Mesenchymal stem cell (in vitro differentiated cells and primary cell): ENCODE data around the gene STAB1.

ENCODE experiments used
- DNase-seq: peaks from one replicate; pipeline ENCODE4 v3.0.0-alpha.2; 2013
- H2AFZ ChIP-seq: one replicate; pipeline ENCODE4 v1.6.1; 2013; ENCODE audit warnings: low read depth, mild to moderate bottlenecking, control low read depth, inconsistent platforms, low read length, moderate library complexity
- H2AK5ac ChIP-seq: 2 replicates; pipeline ENCODE4 v1.6.1; 2013; ENCODE audit warnings: low read length, moderate library complexity, mild to moderate bottlenecking, inconsistent platforms; ENCODE audit not compliant: severe bottlenecking
- H2BK120ac ChIP-seq: one replicate; pipeline ENCODE4 v1.6.1; 2013; ENCODE audit warnings: low read depth, mild to moderate bottlenecking, inconsistent platforms, low read length, moderate library complexity
- H2BK12ac ChIP-seq, 2 experiments: one replicate each; pipeline ENCODE4 v1.6.1; 2013; ENCODE audit warnings: inconsistent platforms in 2 of 2, low read length in 2 of 2, mild to moderate bottlenecking in 2 of 2, moderate library complexity in 2 of 2, control low read depth in 1 of 2
- H2BK15ac ChIP-seq: one replicate; pipeline ENCODE4 v1.6.1; 2013; ENCODE audit warnings: mild to moderate bottlenecking, low read depth, inconsistent platforms; ENCODE audit not compliant: poor library complexity, severe bottlenecking
- H2BK5ac ChIP-seq: 2 replicates; pipeline ENCODE4 v1.6.1; 2013; ENCODE audit warnings: low read depth, mild to moderate bottlenecking, low read length, control low read depth, inconsistent platforms; ENCODE audit not compliant: poor library complexity, severe bottlenecking
- H3K14ac ChIP-seq, 2 experiments: one replicate each; pipeline ENCODE4 v1.6.1; 2013; ENCODE audit warnings: inconsistent platforms in 2 of 2, low read length in 2 of 2, control low read depth in 1 of 2, mild to moderate bottlenecking in 1 of 2, moderate library complexity in 1 of 2
- H3K18ac ChIP-seq, 2 experiments: one replicate each; pipeline ENCODE4 v1.6.1; 2013; ENCODE audit warnings: inconsistent platforms in 2 of 2, low read length in 2 of 2, control low read depth in 1 of 2, low read depth in 1 of 2, mild to moderate bottlenecking in 1 of 2
- H3K23ac ChIP-seq, 2 experiments: one replicate each; pipeline ENCODE4 v1.6.1; 2013; ENCODE audit warnings: inconsistent platforms in 2 of 2, low read length in 2 of 2, mild to moderate bottlenecking in 2 of 2, moderate library complexity in 2 of 2, control low read depth in 1 of 2
- H3K27ac ChIP-seq: 2 replicates; pipeline ENCODE4 v1.5.1; 2013; ENCODE audit warnings: mild to moderate bottlenecking, moderate library complexity, low read length, control low read depth, inconsistent platforms; ENCODE audit not compliant: poor library complexity, severe bottlenecking
- H3K27me3 ChIP-seq, 2 experiments: 2 replicates each; pipeline versions ENCODE4 v1.6.1 to v1.7.0; 2013; ENCODE audit warnings: low read length in 2 of 2, mild to moderate bottlenecking in 2 of 2, moderate library complexity in 2 of 2, control low read depth in 1 of 2, inconsistent platforms in 1 of 2; ENCODE audit not compliant: control insufficient read depth in 1 of 2, insufficient read depth in 1 of 2
- H3K36me3 ChIP-seq, 2 experiments: 2 replicates each; pipeline versions ENCODE4 v1.6.1 to v1.7.0; 2013; ENCODE audit warnings: low read length in 2 of 2, control low read depth in 1 of 2, inconsistent platforms in 1 of 2, low read depth in 1 of 2, mild to moderate bottlenecking in 1 of 2; ENCODE audit not compliant: insufficient read depth in 2 of 2, control insufficient read depth in 1 of 2
- H3K4ac ChIP-seq, 2 experiments: one replicate each; pipeline ENCODE4 v1.6.1; 2013; ENCODE audit warnings: inconsistent platforms in 2 of 2, low read length in 2 of 2, mild to moderate bottlenecking in 2 of 2, moderate library complexity in 2 of 2, control low read depth in 1 of 2, low read depth in 1 of 2
- H3K4me1 ChIP-seq: 2 replicates; pipeline ENCODE4 v1.6.1; 2013; ENCODE audit warnings: low read depth, low read length, control low read depth; ENCODE audit not compliant: control insufficient read depth, insufficient read depth
- H3K4me2 ChIP-seq: 2 replicates; pipeline ENCODE4 v1.6.1; 2013; ENCODE audit warnings: low read length, mild to moderate bottlenecking, inconsistent platforms; ENCODE audit not compliant: poor library complexity, severe bottlenecking
- H3K4me3 ChIP-seq, 2 experiments: 2 replicates each; pipeline versions ENCODE4 v1.5.1 to v1.7.0; 2013; ENCODE audit warnings: low read length in 2 of 2, mild to moderate bottlenecking in 2 of 2, control low read depth in 1 of 2, low read depth in 1 of 2; ENCODE audit not compliant: insufficient read depth in 1 of 2
- H3K79me1 ChIP-seq: replicated peaks from 2 replicates; pipeline ENCODE4 v1.6.1; 2013; ENCODE audit warnings: mild to moderate bottlenecking, control low read depth, low read length, inconsistent platforms; ENCODE audit not compliant: poor library complexity, severe bottlenecking
- H3K9ac ChIP-seq: 2 replicates; pipeline ENCODE4 v1.7.0; 2013; ENCODE audit warnings: mild to moderate bottlenecking, low read length, moderate library complexity
- H3K9me3 ChIP-seq: 2 replicates; pipeline ENCODE4 v1.7.0; 2013; ENCODE audit warnings: mild to moderate bottlenecking, low read length; ENCODE audit not compliant: control insufficient read depth
- H4K8ac ChIP-seq: one replicate; pipeline ENCODE4 v1.6.1; 2013; ENCODE audit warnings: inconsistent platforms, mild to moderate bottlenecking, low read length, moderate library complexity
- H4K91ac ChIP-seq: one replicate; pipeline ENCODE4 v1.6.1; 2013; ENCODE audit warnings: mild to moderate bottlenecking, low read length, inconsistent platforms
- WGBS: methylation state at CpG from one replicate; pipeline ENCODE4 v1.1.7; 2013; ENCODE audit warnings: mixed read lengths; 5-methylcytosine and 5-hydroxymethylcytosine counted together

STAB1 gene

GRCh38 chr3:52517796-52518722, 22.9 kb downstream of the STAB1 start:
- no peaks in the 10 kb centered on the region for H3K9me3 ChIP-seq
- H3K27ac ChIP-seq: no peak overlapping the region

GRCh38 chr3:52518723-52519444, 23.7 kb downstream of the STAB1 start:
- Histone ChIP-seq H2BK120ac (no peak overlapping the region), H3K79me1 (no peaks in the 10 kb centered on the region), H3K4me1 (peaks cover 9% of the 10 kb centered on the region), H3K9ac (no peak overlapping the region), H3K4ac (no peak overlapping the region), H3K4me2 (peak overlapping the region; percentile 13), H3K9me3 (no peaks in the 10 kb centered on the region), H2BK15ac (peak overlapping the region; percentile 7), H3K18ac (peak overlapping the region in 1 of 2 experiments; percentile 26), H2AFZ (peak overlapping the region; percentile 67), H3K23ac (peak overlapping the region in 1 of 2 experiments; percentile 71), H3K27ac (no peak overlapping the region), H2BK12ac (no peak overlapping the region), H2BK5ac (no peak overlapping the region), H2AK5ac (no peak overlapping the region), H3K4me3 (peak overlapping the region in 1 of 2 experiments; percentile 24), H3K14ac (peak overlapping the region in 1 of 2 experiments; percentile 62), H4K8ac (no peak overlapping the region), H3K27me3 (peaks cover 3 to 37% of the 10 kb centered on the region in 2 experiments), H4K91ac (no peak overlapping the region), H3K36me3 (peaks cover 5 to 28% of the 10 kb centered on the region in 2 experiments)
- WGBS: 22% methylated on average over 43 of the region's 50 CpGs
- peak; percentile 18 for DNase-seq

More at GRCh38 chr3:52517796-52518722, 22.9 kb downstream of the STAB1 start:
- Histone ChIP-seq H2BK15ac (no peak overlapping the region), H3K4ac (no peak overlapping the region), H3K27me3 (peaks cover 8 to 45% of the 10 kb centered on the region in 2 experiments), H2AFZ (peak overlapping the region; percentile 60), H3K4me1 (peaks cover 9% of the 10 kb centered on the region), H4K91ac (no peak overlapping the region), H3K4me2 (peak overlapping the region; percentile 13), H3K18ac (peak overlapping the region in 1 of 2 experiments; percentile 26), H3K36me3 (peaks cover 0 to 20% of the 10 kb centered on the region in 2 experiments), H3K4me3 (no peak overlapping the region), H3K9ac (no peak overlapping the region), H2BK120ac (no peak overlapping the region), H2BK5ac (no peak overlapping the region), H3K14ac (peak overlapping the region in 1 of 2 experiments; percentile 62), H3K79me1 (no peaks in the 10 kb centered on the region), H3K23ac (peak overlapping the region in 1 of 2 experiments; percentile 71), H2BK12ac (no peak overlapping the region), H4K8ac (no peak overlapping the region), H2AK5ac (no peak overlapping the region)
- DNase-seq: no peak
- 68% methylated on average over 25 of the region's 25 CpGs for WGBS

- Histone ChIP-seq H3K27ac (no peak overlapping the region), H3K18ac (no peak overlapping the region), H3K4me1 (peaks cover 9% of the 10 kb centered on the region), H4K8ac (no peak overlapping the region), H3K36me3 (peaks cover 12 to 35% of the 10 kb centered on the region in 2 experiments), H3K14ac (no peak overlapping the region), H2BK5ac (no peak overlapping the region), H2BK120ac (no peak overlapping the region), H3K23ac (no peak overlapping the region), H3K4ac (no peak overlapping the region), H3K79me1 (no peaks in the 10 kb centered on the region), H2AK5ac (no peak overlapping the region), H3K9me3 (no peaks in the 10 kb centered on the region), H2BK12ac (no peak overlapping the region), H2BK15ac (no peak overlapping the region), H3K27me3 (peaks cover 3 to 30% of the 10 kb centered on the region in 2 experiments), H3K9ac (no peak overlapping the region), H4K91ac (no peak overlapping the region), H2AFZ (no peak overlapping the region), H3K4me3 (no peak overlapping the region), H3K4me2 (no peak overlapping the region)
- 85% methylated on average over 19 of the region's 22 CpGs for WGBS
- DNase-seq: no peak
Observed at GRCh38 chr3:52519445-52520140, 24.5 kb downstream of the STAB1 start.
